HepG2 (cell line): Measurements from ENCODE around the gene CD300A. TPM values are rescaled to one million over a fixed set of nuclear protein-coding genes. Genes with fewer than 3 reads are reported as not detected.

ENCODE experiments used
- DMAP1 ChIP-seq: IDR thresholded peaks from 2 replicates; pipeline ENCODE4 v1.6.1; 2016
- ETV6 ChIP-seq: sonication (generic); formaldehyde crosslinking; conservative IDR thresholded peaks from 2 replicates; pipeline ENCODE4 v1.4.0; 2020; ENCODE audit warnings: missing genetic modification reagents
- MAFF ChIP-seq: IDR thresholded peaks from 2 replicates; pipeline ENCODE4 v1.6.1; 2011; ENCODE audit warnings: low read depth, low read length, improper control_type of control experiment
- PAXIP1 ChIP-seq: sonication (generic); formaldehyde crosslinking; conservative IDR thresholded peaks from 2 replicates; pipeline ENCODE4 v1.4.0; 2020; ENCODE audit warnings: mild to moderate bottlenecking, missing genetic modification reagents, moderate library complexity
- RELA ChIP-seq: sonication (generic); formaldehyde crosslinking; IDR thresholded peaks from 2 replicates; pipeline ENCODE4 v1.4.0; 2020; ENCODE audit warnings: missing genetic modification reagents
- SMARCE1 ChIP-seq: fragments of 450-650 bp; IDR thresholded peaks from 2 replicates; pipeline ENCODE4 v1.6.1; 2017; ENCODE audit warnings: borderline replicate concordance
- SMYD3 ChIP-seq: sonication (generic); formaldehyde crosslinking; IDR thresholded peaks from 2 replicates; pipeline ENCODE4 v1.8.1; 2023; ENCODE audit warnings: mild to moderate bottlenecking, missing genetic modification reagents
- TMF1 ChIP-seq: sonication (generic); formaldehyde crosslinking; IDR thresholded peaks from 2 replicates; pipeline ENCODE4 v1.8.1; 2022; ENCODE audit warnings: low read depth, missing genetic modification reagents
- ZIK1 ChIP-seq: sonication (generic); formaldehyde crosslinking; IDR thresholded peaks from 2 replicates; pipeline ENCODE4 v1.5.0; 2020; ENCODE audit warnings: mild to moderate bottlenecking, low read depth, missing genetic modification reagents, borderline replicate concordance
- ZNF260 ChIP-seq: sonication (generic); formaldehyde crosslinking; IDR thresholded peaks from 2 replicates; pipeline ENCODE4 v1.4.0; 2020; ENCODE audit warnings: missing genetic modification reagents, low read depth, mild to moderate bottlenecking, borderline replicate concordance
- ZNF407 ChIP-seq: sonication (generic); formaldehyde crosslinking; IDR thresholded peaks from one replicate; pipeline ENCODE4 v1.5.1; 2020; ENCODE audit warnings: mild to moderate bottlenecking, missing genetic modification reagents; ENCODE audit errors: not compliant biosample characterization
- ZNF629 ChIP-seq: sonication (generic); formaldehyde crosslinking; conservative IDR thresholded peaks from 2 replicates; pipeline ENCODE4 v1.5.0; 2020; ENCODE audit warnings: missing genetic modification reagents
- ZNF790 ChIP-seq: sonication (generic); formaldehyde crosslinking; IDR thresholded peaks from 2 replicates; pipeline ENCODE4 v1.8.0; 2022; ENCODE audit warnings: missing genetic modification reagents, mild to moderate bottlenecking, borderline replicate concordance
- ZSCAN20 ChIP-seq: sonication (generic); formaldehyde crosslinking; IDR thresholded peaks from 2 replicates; pipeline ENCODE4 v1.4.0; 2020; ENCODE audit warnings: missing genetic modification reagents, mild to moderate bottlenecking, borderline replicate concordance
- polyA plus RNA-seq, 8 experiments: library from polyadenylated mRNA; depleted of rRNA in 3 of 8; stranded (reverse) in 7 of 8; unstranded in 1 of 8; fragments of >200 nt; fragmentation: Illumina TruSeq in 4 of 8; extraction: Trizol in 4 of 8; gene quantifications; 2 replicates each; pipeline versions ENCODE4 v1.2.1 to v1.2.3, GENCODE V29; 2011 to 2016; ENCODE audit warnings: low read depth in 4 of 8, missing spikeins in 1 of 8, mixed read lengths in 1 of 8; ENCODE audit not compliant: insufficient read depth in 1 of 8
- total RNA-seq, 5 experiments: library from RNA; depleted of rRNA; stranded (reverse); fragments of >200 nt; fragmentation: Illumina TruSeq; extraction: Trizol; gene quantifications; 2 replicates each; pipeline ENCODE4 v1.2.3, GENCODE V29; 2016; ENCODE audit warnings: low read depth in 1 of 5
- TF ChIP-seq, protein P1 (sequence below): sonication (generic); formaldehyde crosslinking; conservative IDR thresholded peaks from 2 replicates; pipeline ENCODE4 v1.8.0; 2022; ENCODE audit warnings: mild to moderate bottlenecking, moderate library complexity, missing genetic modification reagents

CD300A gene
- total and polyA plus RNA-seq, 2 of the 13 experiments (the other 11 are each of a cell fraction or from before 2014, with no cell fraction given) = not detected

GRCh38 chr17:74430706-74431567 lies 35.5 kb upstream of the CD300A start (continued):
- TF ChIP-seq RELA (CRISPR knock-in tag) (no peak), ZSCAN20 (CRISPR knock-in tag) (peak; percentile 70), ZIK1 (CRISPR knock-in tag) (peak; percentile 51; the same call in 1 of the 2 replicates), MAFF (no peak), ZNF629 (peak; percentile 26; the same call in 1 of the 2 replicates), PAXIP1 (CRISPR knock-in tag) (peak; percentile 82), SMYD3 (CRISPR knock-in tag) (peak; percentile 22; the same call in 1 of the 2 replicates), TMF1 (CRISPR knock-in tag) (peak; percentile 56), SMARCE1 (no peak), ZNF407 (peak; percentile 61), ZNF260 (CRISPR knock-in tag) (no peak), DMAP1 (CRISPR knock-in tag) (peak; percentile 61), ETV6 (CRISPR knock-in tag) (no peak; the same call in none of the 2 replicates), ZNF790 (CRISPR knock-in tag) (no peak)
- TF ChIP-seq, protein P1, sequence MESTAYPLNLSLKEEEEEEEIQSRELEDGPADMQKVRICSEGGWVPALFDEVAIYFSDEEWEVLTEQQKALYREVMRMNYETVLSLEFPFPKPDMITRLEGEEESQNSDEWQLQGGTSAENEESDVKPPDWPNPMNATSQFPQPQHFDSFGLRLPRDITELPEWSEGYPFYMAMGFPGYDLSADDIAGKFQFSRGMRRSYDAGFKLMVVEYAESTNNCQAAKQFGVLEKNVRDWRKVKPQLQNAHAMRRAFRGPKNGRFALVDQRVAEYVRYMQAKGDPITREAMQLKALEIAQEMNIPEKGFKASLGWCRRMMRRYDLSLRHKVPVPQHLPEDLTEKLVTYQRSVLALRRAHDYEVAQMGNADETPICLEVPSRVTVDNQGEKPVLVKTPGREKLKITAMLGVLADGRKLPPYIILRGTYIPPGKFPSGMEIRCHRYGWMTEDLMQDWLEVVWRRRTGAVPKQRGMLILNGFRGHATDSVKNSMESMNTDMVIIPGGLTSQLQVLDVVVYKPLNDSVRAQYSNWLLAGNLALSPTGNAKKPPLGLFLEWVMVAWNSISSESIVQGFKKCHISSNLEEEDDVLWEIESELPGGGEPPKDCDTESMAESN (CRISPR knock-in tag) = peak; percentile 81; the same call in 1 of the 2 replicates
